GM12874 (cell line): Measurements from ENCODE around the gene DVL1.

ENCODE experiments used
- CTCF ChIP-seq: IDR thresholded peaks from 2 replicates; pipeline ENCODE4 v1.5.1; 2011; ENCODE audit warnings: low read depth, mild to moderate bottlenecking, control low read depth, low read length, moderate library complexity; ENCODE audit not compliant: insufficient read depth

The DVL1 gene

GRCh38 chr1:1345860-1346500 lies 3.2 kb downstream of the DVL1 start:
- no peak for TF ChIP-seq CTCF

GRCh38 chr1:1345384-1345783 lies 3.8 kb downstream of the DVL1 start:
- no peak for TF ChIP-seq CTCF

- no peak; the same call in 1 of the 2 replicates for TF ChIP-seq CTCF
These were observed 4.4 kb downstream of the DVL1 start for GRCh38 chr1:1344655-1345361.

GRCh38 chr1:1343811-1344421 lies 5.3 kb downstream of the DVL1 start:
- TF ChIP-seq CTCF: no peak

DNA sequence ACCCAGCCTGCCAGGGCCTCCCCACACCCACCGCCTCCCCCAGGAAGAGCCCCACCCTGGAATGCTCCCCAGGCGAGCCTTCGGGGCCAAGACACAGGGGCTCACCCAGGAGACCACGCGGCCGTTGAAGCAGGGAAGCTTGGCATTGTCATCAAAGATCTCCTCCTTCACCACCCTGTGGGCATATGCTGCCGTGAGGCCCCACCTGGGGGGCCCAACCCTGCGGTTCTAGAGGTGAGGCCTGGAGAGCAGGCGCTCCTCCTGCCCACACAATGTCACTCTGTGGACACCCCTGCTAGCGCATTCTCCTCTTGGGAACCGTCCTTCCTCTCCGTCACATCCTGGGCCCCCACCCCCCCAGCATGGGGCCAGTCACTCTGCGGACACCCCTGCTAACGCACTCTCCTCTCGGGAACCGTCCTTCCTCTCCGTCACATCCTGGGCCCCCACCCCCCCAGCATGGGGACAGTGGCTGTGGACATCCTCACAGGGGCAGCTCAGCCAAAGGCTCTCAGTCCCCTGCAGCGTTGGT lies 6.6 kb downstream of the DVL1 start:
- no peak for TF ChIP-seq CTCF

DNA sequence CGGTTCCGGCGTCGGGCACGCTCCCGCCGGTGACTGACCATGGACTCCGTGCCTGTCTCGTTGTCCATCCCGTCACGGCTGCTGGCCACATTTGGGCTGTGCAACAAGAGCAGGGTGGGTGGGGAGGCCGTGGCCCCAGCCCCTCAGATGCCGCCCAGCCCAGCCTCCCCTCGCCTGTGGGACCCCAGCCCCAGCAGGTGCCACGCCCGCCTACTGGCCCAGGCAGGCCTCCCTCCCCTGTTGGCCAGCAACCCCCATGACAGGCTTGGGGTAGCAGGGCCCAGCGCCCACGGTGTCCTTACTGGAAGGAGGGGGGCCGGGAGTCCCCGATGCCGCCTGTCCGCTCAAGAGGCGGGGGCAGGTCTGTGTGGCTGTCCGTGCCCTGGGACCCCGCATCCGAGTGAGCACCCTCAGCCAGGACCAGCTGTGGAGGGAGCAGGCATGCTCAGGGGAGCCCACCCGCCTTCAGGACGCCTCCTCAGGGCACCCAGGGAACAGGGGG lies 7.1 kb downstream of the DVL1 start:
- TF ChIP-seq CTCF: no peak

DNA sequence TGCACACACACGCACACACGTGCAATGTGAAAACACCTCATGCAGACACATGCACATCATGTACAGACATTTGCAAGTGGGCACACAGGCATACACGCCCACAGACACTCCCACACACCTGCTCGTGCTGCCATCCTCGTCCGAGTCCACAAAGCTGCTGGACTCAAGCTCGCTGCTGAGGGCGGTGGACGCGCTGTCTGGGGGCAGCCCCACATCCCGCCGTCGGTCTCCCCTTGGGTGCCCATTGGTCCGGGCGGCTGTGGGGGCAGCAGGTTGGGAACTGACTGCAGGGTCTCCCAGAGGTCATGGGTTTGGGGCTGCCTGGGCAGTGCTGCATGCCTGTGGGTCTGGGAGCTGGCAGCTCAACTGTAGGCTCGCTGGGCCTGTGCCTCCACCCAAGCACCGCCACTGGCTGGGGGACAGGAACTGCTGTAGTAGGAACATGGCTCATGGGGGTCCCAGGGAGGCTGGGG lies 7.6 kb downstream of the DVL1 start:
- no peak for TF ChIP-seq CTCF
